Epithelial cell of proximal tubule (primary cell): ENCODE results near the gene TSPAN14. TPM values are rescaled to one million over a fixed set of nuclear protein-coding genes. Genes with fewer than 3 reads are reported as not detected.

Experiments
- DNase-seq: peaks from one replicate; pipeline ENCODE4 v3.0.0-alpha.2; 2011; ENCODE audit warnings: low read depth
- H3K4me3 ChIP-seq: 2 replicates; pipeline ENCODE4 v1.5.1; 2011; ENCODE audit warnings: low read depth, mild to moderate bottlenecking, low read length
- total RNA-seq: library from RNA; depleted of rRNA; stranded (reverse); fragments of >200 nt; gene quantifications from 2 replicates; pipeline ENCODE4 v1.2.3, GENCODE V29; 2015
- TF ChIP-seq, protein P1 (sequence below): conservative IDR thresholded peaks from 2 replicates; pipeline ENCODE4 v1.5.1; 2012; ENCODE audit warnings: low read depth, mild to moderate bottlenecking, low read length

The TSPAN14 gene
- total RNA-seq, 1 donor from 2014 or later, result 139 TPM

DNA sequence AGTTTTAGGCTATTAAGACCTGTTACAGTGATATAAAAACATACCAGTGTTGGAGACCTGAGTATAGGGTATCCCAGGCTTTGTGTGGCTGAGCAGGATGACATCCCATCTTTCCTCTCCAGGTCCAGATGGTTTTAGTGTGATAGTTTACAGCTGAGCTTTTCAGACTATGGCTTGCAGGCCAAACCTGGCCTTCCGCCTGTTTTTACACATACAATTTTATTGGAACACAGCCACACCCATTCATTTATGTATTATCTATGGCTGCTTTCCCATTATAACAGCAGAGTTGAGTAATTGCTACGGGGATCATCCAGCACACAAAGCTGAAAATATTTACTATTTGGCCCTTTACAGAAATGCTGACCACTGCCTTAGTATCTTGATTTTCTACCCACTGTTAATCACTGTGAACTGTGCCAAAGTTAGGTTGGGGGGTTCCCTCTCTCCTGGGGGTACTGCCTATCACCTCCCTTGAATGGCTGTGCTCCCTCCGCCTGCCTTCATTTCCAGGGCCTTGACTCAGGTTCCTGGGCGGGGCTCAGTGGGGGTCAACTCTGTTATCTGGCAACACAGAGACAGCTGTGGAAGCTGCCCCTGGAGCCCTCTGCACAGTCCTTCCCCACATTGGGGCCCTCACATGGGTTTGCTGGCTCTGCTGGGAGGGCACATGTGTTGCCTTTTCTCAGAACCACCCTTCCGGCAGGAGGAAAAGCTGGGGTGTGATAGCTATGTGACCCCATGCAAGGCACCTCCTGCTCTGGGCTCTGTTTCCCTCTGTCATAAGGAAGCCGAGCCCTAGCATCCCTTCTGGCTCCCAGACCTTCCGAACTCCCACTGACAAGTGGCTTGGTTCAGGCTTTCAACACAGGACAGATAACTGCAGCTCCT is 43.3 kb downstream of the TSPAN14 start:
- no peak overlapping the region for H3K4me3 ChIP-seq
- no peak for DNase-seq
- TF ChIP-seq, protein P1, sequence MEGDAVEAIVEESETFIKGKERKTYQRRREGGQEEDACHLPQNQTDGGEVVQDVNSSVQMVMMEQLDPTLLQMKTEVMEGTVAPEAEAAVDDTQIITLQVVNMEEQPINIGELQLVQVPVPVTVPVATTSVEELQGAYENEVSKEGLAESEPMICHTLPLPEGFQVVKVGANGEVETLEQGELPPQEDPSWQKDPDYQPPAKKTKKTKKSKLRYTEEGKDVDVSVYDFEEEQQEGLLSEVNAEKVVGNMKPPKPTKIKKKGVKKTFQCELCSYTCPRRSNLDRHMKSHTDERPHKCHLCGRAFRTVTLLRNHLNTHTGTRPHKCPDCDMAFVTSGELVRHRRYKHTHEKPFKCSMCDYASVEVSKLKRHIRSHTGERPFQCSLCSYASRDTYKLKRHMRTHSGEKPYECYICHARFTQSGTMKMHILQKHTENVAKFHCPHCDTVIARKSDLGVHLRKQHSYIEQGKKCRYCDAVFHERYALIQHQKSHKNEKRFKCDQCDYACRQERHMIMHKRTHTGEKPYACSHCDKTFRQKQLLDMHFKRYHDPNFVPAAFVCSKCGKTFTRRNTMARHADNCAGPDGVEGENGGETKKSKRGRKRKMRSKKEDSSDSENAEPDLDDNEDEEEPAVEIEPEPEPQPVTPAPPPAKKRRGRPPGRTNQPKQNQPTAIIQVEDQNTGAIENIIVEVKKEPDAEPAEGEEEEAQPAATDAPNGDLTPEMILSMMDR, result no peak

DNA sequence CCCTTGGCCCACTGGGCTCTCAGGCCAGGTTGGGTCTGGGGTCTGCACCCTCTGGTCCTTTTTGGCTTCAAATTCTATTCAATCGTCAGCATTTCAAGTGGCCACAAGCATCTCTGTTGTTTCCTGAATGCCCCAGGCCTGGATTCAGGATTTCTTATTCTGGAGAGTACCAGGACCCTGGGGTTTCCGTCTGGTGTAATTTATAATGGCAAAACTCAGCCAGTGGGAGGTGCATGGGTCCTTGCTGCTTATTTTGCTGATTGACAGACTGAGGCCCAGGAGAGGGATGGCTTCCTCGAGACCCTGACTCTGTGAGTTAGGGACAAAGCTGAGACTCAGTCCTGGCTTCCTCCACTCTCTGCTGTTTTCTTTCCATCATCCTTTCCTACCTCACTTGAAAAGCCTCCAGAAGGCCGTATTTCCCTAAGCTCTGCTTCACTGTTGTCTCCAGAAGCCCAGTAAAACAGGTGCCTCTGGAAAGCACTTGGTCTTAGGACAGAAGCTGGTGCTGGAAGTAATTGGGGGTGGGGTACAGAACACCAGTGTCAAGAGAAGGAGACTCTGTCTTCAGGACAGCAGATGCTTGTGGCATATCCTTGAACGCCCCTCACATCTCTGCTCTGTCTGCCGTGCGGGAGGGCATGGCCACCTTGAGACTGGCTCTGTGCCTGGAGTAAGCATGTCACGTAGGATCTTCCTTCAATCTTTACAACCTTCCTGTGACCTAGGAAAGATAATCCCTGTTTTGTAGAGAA is 44.1 kb downstream of the TSPAN14 start:
- TF ChIP-seq, protein P1, result no peak
- no peak for DNase-seq
- H3K4me3 ChIP-seq, result no peak overlapping the region

DNA sequence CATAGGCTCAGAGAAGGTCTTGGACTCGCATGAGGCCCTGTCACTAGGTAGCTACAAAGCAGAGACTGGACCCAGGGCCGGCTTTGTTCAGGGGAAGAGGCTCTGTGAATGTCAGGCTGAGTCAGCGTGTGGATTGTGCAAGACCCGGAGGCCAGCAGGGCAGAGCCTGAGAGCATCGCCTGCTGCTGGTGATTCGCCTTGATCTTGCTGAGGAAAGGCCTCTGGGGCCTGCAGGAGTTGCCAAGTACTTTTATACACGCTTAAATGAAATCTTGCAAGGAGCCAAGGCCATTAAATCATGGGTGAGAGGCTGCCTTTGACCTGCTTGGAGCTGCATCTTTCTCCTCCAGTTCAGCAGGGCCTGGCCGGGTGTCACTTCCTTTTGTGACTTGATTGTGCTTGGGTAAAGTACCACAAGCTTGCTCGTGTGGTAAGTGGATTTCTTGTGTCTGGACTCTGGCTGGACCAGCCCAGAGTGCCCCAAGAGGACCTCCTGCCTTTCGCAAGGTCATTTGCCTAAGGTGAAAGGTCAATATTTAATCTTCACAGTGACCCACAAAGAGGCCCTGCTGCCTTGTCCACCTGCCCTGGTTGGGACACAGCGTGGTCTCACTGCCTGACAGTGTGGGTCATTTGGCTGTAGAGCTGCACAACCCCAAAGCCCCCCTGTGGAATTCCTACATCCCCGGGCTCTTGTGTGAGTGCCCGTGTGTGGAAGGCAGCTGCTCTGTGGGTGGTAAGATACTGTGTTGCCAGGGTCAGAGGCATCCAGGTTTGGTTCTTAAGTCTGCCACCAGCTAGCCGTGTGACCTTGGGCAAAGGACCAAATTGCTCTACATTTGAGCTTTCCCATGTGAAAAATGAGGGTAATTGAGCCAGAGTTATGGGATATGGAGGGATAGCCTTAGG is 45.0 kb downstream of the TSPAN14 start:
- H3K4me3 ChIP-seq, result no peak overlapping the region
- TF ChIP-seq, protein P1, result peak; percentile 8
- DNase-seq, result peak; percentile 95

DNA sequence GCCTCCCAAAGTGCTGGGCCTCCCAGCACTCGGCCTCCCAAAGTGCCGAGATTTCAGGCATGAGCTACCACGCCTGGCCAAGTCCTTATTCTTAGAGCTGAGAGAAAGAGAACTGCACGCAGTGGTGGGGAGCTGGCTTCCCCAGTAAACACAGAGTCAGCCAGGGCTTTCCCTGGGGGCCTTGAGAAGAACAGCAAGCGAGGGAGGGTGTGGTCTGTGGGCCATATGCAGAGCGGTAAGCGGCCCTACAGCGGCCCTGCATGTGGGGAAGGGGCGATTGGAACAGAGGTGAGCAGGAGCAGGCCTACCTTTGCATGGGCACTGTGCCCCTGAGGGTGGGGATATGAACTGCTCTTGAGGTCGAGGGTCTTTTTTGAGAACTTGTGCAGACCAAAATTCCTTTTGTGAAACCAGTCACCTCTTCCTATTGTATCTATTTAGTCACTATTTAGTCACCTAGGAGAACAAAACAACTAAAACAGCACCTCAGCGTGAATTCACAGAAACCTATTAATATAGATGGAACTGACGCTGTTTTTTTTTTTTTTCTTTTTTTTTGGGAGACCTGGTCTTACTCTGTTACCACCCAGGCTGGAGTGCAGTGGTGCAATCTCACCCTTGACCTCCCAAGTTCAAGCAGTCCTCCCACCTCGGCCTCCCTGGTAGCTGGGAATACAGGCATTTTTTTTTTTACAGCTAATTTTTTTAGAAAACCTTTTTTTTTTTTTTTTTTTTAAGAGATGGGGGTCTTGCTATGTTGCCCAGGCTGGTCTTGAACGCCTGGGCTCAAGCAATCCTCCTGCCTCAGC is 46.7 kb downstream of the TSPAN14 start:
- TF ChIP-seq, protein P1, result no peak
- H3K4me3 ChIP-seq, result no peak overlapping the region
- no peak for DNase-seq

DNA sequence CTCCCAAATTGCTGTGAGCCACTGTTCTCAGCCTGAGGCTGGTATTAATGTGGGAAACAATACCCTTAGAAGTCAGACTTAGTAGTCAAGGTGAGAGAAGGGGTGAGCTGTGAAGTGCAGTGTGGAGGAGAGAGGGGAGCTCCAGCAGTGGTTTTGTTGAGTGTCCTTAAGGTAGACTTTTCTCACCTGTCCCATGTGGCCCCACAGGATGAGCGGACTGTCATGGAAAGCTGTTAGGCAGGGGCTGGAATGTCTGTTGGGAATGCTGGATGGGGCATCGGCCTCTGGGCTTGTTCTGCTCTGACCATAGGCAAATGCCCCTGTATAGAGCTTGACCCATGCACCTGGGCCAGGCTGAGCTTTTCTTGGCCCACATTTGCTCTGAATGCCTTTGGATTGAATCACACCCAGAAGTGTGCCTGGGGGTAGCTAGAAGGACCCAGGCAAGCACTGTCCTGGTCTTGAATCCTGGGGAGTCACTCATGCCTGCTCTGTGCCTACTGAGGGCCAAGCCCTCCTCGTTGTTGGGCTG is 47.3 kb downstream of the TSPAN14 start:
- no peak for DNase-seq

More for the DNA sequence above, 47.3 kb downstream of the TSPAN14 start:
- no peak overlapping the region for H3K4me3 ChIP-seq
- TF ChIP-seq, protein P1, result no peak
